ENCODE results near the gene CDC42BPA.

The CDC42BPA gene

GRCh38 chr1:226942392-226942791 is 375.9 kb downstream of the CDC42BPA start:
- DNase-seq (ENCODE audit: insufficient read length, low spot score) (no peak), FAIRE-seq (no peak)
- TF ChIP-seq CTCF (IDR thresholded peaks at IDR 0.05; ENCODE audit: insufficient read depth, missing control alignments) = no peak

- FAIRE-seq = no peak
- no peak for DNase-seq (ENCODE audit: insufficient read length, low spot score)
- no peak for TF ChIP-seq CTCF (IDR thresholded peaks at IDR 0.05; ENCODE audit: insufficient read depth, missing control alignments)
Observed at GRCh38 chr1:226940806-226941067, 377.6 kb downstream of the CDC42BPA start.

- DNase-seq (ENCODE audit: insufficient read length, low spot score) (peak; percentile 84), FAIRE-seq (no peak)
- no peak for TF ChIP-seq CTCF (IDR thresholded peaks at IDR 0.05; ENCODE audit: insufficient read depth, missing control alignments)
Observed at GRCh38 chr1:226940029-226940805, 378.1 kb downstream of the CDC42BPA start, which contains the start of gene COQ8A. Gene COQ8A (plus strand): TSS chr1:226940294. CDS start chr1:226961386, 21,092 bp downstream.
